HG03520 (cell line): ENCODE measurements around the gene CALHM3.
"Not testable (repeated sequence)": the region's sequence is repeated elsewhere in the genome, so short reads cannot be mapped to it uniquely, and the experiment has no call there.

Source experiments
- ATAC-seq: cut with Tn5 transposase; IDR thresholded peaks from one replicate; pipeline ENCODE4 v1.9.1; 2021; ENCODE audit warnings: mild to moderate bottlenecking, moderate library complexity; ENCODE audit not compliant: unreplicated experiment

CALHM3 gene

GRCh38 chr10:103479135-103479534, at the start of gene CALHM3:
Gene CALHM3, minus strand, starts transcription at chr10:103479240. Its CDS starts 208 bp downstream, at chr10:103479032.
- no peak for ATAC-seq

- no peak for ATAC-seq
Observed at GRCh38 chr10:103528549-103528948, 49.5 kb upstream of the CALHM3 start.

- ATAC-seq, result not testable (repeated sequence)
Observed at GRCh38 chr10:103527476-103527875, 48.4 kb upstream of the CALHM3 start.

- no peak for ATAC-seq
Observed at GRCh38 chr10:103525901-103526300, 46.9 kb upstream of the CALHM3 start.

- no peak for ATAC-seq
Observed at GRCh38 chr10:103523683-103524082, 44.6 kb upstream of the CALHM3 start.

- not testable (repeated sequence) for ATAC-seq
Observed at GRCh38 chr10:103522006-103522405, 43.0 kb upstream of the CALHM3 start.

- ATAC-seq, result no peak
Observed at GRCh38 chr10:103519798-103520197, 40.8 kb upstream of the CALHM3 start.

- no peak for ATAC-seq
Observed at GRCh38 chr10:103517234-103518085, 38.4 kb upstream of the CALHM3 start.

- ATAC-seq, result no peak
Observed at GRCh38 chr10:103514244-103514643, 35.2 kb upstream of the CALHM3 start.

- ATAC-seq, result no peak
Observed at GRCh38 chr10:103513380-103514060, 34.5 kb upstream of the CALHM3 start.

- no peak for ATAC-seq
Observed at GRCh38 chr10:103512591-103513379, 33.7 kb upstream of the CALHM3 start.

- no peak for ATAC-seq
Observed at GRCh38 chr10:103512166-103512565, 33.1 kb upstream of the CALHM3 start.

- no peak for ATAC-seq
Observed at GRCh38 chr10:103510791-103511752, 32.0 kb upstream of the CALHM3 start.

- no peak for ATAC-seq
Observed at GRCh38 chr10:103510046-103510685, 31.1 kb upstream of the CALHM3 start.

GRCh38 chr10:103507235-103508191, 28.5 kb upstream of the CALHM3 start:
- no peak for ATAC-seq

GRCh38 chr10:103506061-103506460, 27.0 kb upstream of the CALHM3 start:
- no peak for ATAC-seq

GRCh38 chr10:103504181-103504783, 25.2 kb upstream of the CALHM3 start:
- ATAC-seq, result no peak

- not testable (repeated sequence) for ATAC-seq
Observed at GRCh38 chr10:103503777-103504176, 24.7 kb upstream of the CALHM3 start.
